Gastrocnemius medialis (tissue), 4 donors: ENCODE data around the gene CSRNP3.

Experiments used
- CTCF ChIP-seq, 5 experiments: fragments of 450-650 bp in 3 of 5; fragments of 200-600 bp in 2 of 5; sonication (generic) in 2 of 5; IDR thresholded peaks in 4 of 5; conservative IDR thresholded peaks in 1 of 5; 1 replicate in 4 of 5; 2 replicates in 1 of 5; pipeline ENCODE4 v1.5.1; 2016 to 2019; ENCODE audit warnings: antibody characterized with exemption in 5 of 5, mild to moderate bottlenecking in 3 of 5, moderate library complexity in 3 of 5
- POLR2A ChIP-seq, 2 donors: fragments of 450-650 bp; IDR thresholded peaks; one replicate each; pipeline ENCODE4 v1.6.1; 2017; ENCODE audit warnings: antibody characterized with exemption in 2 of 2, mild to moderate bottlenecking in 2 of 2, moderate library complexity in 2 of 2

- TF ChIP-seq CTCF (IDR thresholded peaks at IDR 0.05 in 4 of 5, conservative IDR thresholded peaks at IDR 0.05 in 1 of 5) (no peak), POLR2A (IDR thresholded peaks at IDR 0.05) (no peak)
Observed at GRCh38 chr2:165621086-165621560, 151.6 kb downstream of the CSRNP3 start.
